GM19328 (cell line): ENCODE results near the gene SRL.

Experiments used
- ATAC-seq: cut with Tn5 transposase; IDR thresholded peaks from one replicate; pipeline ENCODE4 v1.9.1; 2021; ENCODE audit warnings: mild to moderate bottlenecking, moderate library complexity; ENCODE audit not compliant: unreplicated experiment

The SRL gene

DNA sequence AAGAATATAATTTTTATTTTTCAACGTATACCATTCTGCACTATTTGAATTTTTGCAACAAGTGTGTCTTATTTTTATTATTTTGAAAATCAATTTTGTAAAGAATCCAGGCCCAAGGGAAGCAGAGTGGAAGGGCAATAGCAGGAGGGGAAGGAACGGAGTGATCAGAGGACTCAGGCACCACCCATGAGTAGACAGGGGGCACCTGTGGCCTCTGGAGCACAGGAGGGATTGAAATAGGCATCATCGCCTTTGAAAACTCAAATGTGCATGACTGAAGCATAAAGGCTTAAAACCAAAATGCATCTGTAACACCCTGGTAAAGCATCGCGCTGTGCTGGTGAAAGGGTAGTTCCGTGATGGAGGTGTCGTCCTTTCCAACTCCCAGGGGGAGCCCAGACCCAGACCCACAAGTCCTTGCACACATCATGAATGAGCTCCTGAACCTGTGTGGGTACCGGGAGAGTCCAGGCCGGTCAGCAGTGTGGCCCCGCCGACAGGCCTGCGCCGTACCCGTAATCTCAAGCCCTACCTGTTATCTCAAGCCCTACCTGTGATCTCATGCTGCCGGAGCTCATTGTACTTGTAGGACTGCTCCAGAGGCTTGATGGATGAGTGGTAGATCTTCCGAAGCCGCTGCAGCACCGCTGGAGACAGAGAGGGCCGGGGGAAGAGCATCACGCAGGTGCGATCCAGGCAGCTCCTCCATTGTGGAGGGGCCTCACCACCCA is 39.1 kb downstream of the SRL start:
- no peak for ATAC-seq

DNA sequence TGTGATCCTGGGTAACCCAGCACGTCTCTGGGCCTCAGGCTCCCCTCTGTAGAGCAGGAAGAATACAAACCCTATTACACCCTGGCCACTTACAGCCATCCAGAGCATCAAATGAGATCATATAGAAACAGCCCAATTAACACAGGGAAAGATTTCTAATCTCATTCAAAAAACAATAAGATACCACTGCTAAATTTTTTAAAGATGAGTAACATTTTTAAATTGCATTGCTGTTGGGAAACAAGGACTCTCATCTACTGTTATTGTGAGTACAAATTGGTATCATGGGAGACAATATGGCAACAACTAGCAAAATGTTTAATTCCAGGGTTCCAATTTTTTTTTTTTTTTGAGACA is 41.1 kb downstream of the SRL start:
- ATAC-seq = no peak

DNA sequence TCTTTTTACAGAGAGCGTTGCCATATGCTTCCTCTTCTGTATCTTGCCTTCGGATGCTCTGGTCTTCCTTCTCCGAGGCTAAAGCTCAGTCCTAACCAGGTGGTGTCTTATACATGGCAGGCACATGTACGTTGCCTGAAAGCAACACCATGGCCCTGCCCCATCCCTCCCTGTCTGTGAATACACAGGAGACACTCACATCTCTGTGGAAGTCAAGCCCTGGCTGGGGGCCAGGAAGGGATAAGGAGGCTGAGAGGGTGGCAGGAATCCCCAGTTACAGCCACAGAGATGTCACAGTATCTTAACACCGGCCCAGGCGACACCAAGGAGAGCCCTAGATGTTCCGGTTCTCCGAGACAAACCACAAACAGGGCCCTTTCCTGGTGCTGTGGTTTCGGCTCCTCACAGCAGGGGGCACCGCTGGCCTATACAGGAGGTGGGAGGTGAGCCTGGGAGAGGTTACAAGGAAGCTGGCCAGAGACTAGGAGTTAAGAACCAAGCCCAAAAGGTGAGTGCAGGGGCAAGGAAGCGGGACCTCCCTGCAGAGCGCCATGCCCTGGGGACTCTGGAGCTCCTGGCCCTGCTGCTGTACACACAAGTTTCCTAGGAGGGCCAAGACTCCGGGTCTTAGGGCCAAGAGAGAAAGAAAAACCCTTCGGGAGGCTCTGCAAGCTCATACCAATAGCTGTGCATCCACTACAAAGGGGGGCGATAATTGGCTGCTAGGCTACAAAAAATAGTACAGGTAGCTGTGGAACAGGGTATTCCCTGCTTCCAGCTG is 41.7 kb downstream of the SRL start:
- no peak for ATAC-seq

DNA sequence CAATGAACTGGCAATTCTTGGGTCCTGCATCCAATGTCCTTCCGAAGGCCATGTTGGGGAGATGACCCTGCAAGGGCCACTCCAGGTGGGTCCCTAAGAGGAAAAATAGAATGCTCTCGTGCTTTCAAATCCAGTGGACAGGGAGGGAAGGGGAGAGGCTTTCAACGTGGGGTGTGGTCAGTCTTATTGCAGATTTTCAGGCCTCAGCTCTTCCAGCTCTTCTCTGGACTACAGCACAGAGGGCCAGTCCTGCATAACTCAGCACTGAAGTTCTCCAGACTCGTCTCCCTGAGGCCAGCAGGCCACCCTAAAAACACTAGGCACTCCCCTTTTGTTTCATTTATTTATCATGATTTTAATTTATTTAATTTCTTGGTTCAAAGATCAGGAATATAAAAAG is 43.1 kb downstream of the SRL start:
- no peak for ATAC-seq

DNA sequence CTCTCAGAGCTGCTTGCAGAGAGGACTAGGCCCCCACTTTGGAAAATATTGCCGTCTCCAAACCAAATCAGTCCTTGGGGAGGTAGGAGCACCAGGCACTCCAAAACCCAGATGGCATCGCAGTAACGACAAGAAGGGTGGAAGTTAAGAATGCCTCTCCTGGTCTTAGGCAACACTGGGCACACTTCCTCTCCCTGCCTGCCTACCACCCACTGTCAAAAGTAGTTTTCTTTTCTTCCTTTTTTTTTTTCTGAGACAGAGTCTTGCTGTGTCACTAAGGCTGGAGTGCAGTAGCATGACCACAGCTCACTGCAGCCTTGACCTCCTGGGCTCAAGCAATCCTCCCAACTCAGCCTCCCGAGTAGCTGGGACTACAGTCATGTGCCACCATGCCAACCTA is 47.2 kb downstream of the SRL start:
- ATAC-seq = no peak

DNA sequence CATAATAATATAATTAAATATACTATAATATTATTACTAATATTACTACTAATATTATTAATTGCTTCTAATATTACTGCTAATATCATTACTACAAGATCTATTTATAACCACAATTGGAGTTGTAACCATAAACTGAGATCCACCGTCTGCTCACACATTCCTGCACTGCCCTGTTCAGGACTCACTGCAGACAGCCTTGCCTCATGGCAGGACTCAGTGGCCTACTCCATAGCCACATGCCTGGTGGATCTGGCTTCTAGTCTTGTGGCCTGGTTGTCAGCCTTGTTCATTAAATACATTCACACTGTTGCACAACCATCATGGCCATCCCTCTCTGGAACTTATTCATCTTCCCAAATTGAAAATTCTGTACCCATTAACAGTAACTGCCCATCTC is 48.0 kb downstream of the SRL start:
- no peak for ATAC-seq

DNA sequence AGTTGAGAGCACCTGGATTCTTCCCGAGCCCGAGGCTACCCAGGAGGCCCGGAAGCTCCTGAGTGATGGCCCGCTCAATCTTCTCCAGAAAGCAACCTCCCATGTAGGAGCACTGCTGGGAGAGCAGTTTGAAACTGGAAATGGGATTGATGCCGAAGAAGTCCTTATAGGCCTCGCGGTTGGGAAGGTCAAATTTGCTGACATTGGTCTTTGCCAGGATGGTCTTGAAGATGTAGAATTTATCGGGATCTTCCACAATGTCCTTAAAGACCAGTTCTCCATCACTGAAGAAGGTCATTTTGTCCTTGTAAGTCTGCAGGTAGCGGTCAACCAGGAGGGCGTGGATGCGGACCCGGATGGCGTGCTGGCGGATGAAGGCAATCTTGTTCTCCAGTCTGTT is 49.7 kb downstream of the SRL start:
- ATAC-seq = no peak

DNA sequence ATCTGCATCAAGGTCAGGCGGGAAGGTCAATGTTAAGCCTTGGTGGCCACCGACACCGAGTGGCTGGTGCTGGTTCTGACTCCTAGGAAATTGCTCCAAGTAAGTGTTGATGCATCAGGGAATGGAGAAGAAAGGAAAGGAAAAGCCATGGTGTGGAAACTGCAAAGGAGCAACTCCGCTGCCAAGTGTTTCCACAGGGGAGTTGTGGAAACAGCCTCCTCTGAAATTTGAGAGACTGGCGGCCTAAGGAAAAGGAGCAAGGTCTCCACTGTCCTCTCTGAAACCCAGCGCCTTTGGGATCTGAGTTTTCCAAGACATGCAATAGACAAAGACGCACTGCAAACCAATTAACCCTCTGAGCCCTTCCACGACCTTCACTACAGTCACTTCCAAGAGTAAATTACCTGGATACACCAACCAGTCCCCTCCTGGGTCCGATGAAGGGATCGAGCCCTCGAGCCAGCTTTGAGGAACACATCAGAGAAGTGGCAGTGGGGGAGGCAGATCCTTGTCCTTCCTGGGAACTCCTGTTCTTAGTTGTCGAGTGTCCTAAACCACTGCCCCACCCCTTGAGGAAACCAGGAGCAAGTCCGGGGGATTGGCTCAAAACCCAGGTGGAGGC is 51.1 kb downstream of the SRL start:
- no peak for ATAC-seq

DNA sequence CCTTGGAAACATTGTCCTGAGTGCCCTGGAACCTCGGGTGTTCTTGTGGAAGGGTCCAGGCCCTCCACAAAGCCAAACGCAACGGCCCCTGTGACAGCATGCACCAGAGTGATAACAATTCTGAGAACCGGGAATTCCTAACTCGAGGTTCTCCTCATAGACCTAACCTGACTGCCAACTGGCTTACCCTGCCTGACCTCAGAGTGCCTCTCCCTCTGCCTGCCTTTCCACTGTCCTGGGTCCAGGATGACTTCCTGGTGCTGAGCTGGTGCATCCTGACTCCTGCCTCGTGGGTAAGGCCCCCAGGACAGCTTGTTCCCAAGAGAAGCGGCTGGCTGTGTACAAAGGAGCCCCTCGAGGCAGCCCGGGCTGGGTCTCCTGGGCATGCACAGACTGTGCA is 51.8 kb downstream of the SRL start:
- no peak for ATAC-seq

DNA sequence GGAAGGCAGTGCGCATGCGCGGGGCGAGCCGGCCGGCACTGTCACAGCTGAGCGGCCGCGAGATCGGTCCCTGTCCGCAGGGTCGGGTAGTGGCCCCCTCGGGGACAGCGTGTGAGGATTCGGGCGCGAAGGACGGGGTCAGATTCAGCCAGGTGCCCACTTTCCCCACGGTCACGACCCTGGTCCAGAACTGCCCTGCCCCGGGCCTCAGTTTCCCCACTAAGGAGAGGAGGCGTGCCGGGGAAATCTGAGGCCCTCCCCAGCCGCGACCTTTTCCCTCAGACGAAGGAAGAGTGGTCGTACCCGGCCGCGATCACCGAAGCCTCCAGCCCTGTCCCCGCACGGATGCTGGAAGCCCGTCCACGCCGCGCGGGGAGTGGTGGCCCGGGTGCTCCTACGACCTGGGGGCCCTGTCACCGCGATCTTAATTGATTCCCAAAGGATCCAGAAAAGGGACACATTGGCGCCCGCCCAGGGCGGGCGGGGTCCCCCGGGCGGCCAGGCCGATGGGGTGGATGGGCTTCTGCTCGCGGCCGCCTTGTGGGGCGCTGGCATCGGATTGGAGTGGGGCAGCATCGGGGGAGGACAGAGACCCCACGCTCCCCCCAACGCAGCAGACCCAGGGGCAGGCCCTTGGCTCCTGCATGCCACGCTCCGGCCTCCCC is 57.7 kb downstream of the SRL start:
- ATAC-seq = no peak

DNA sequence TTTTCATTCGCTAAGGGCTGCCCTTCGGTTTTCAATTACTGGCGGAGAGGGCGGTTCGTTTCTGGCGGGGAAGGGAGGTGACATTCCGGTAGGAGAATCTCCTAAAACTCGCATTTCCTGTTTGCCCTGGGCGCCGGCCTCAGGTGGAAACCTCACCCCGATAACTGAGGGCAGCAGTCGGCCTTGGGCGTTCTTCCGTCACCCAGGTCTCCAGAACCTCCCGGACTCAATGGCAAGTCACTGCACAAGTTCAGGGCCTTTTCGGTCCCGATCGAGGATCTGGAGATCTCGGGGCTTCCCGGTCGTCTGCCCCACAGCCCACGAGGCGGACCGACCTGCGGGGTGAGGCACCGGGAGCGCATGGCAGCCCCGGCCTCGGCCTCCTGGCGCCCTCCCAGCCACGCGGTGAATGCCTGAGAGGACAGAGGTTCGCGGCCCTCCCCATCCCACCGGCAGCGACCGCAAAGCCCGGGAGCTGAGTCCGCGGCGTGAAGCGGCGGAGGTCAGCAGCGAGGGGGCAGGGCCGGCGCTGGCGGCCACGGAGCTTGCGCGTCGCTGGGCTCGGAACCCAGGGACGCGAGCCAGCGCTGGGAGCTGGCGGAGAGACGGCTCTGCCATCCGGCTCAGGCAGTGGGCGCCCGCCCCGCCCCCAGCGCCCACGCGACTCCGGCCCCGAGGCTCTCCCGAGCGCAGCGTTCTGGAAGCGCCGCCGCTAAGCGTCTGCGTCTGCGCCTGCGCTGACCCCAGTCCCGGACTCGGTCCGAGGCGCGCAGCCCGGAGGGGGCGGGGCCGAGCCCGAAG is 58.4 kb downstream of the SRL start:
- ATAC-seq = peak; percentile 82

DNA sequence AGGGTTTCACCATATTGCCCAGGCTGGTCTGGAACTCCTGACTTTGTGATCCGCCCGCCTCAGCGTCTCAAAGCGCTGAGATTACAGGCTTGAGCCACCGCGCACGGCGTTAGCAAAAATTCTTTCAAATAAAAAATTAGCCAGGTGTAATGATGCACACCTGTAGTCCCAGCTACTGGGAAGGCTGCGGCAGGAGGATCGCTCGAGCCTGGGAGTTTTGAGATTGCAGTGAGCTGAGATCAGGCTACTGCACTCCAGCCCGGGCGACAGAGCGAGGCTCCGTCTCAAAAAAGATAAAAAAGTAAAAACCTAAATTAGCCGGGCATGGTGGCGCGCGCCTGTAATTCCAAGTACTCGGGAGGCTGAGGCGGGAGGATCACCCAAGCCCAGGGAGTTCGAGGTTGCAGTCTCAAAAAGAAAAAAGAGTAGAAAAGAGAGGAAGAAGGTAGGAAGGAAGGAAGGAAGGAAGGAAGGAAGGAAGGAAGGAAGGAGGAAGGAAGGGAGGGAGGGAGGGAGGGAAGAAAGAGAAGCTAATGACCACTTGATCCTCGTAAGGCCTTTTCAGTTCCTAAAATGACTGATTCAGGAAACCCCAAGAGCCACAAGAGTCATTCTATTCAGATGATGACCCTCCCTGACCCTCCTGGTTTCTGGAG is 59.2 kb downstream of the SRL start:
- ATAC-seq = no peak

DNA sequence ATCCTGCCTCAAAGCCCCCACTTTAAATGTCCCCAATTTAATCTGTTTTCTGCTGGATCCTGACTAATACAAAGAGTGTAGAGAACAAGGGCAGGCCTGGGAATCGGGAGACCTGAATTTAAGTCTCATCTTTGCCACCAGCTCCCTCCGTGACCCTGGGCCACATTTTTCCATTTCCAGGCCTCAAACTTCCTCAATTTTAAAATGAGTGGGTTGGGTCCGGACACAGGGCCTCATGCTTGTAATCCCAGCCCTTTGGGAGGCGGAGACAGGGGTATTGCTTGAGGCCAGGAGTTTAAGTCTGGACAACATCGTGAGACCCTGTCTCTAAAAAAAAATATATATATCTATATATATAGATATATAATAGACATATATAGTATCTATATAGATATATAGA is 61.4 kb downstream of the SRL start:
- no peak for ATAC-seq

DNA sequence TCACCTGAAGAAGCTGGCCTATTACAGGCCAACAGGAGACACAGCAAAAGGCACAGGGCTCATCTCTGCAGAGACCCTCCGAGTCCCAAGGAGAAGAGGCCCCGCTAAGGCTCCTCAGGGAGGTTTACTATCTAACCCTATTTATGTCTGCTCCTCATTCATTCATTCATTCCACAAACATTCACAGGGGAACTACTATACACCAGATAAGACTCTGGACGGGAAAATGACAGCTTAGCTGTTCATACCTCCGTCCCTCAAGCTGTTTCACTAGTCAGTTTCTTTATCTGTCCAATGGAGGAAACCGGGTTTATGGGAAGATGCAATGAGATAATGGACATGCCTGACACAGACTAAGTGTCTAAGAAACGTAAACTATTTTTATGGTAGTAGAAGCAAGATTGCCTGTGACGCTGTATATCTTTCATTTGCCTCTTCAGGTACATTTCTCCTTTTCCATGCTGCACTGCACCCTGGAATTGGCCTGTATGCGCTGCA is 62.1 kb downstream of the SRL start:
- no peak for ATAC-seq

DNA sequence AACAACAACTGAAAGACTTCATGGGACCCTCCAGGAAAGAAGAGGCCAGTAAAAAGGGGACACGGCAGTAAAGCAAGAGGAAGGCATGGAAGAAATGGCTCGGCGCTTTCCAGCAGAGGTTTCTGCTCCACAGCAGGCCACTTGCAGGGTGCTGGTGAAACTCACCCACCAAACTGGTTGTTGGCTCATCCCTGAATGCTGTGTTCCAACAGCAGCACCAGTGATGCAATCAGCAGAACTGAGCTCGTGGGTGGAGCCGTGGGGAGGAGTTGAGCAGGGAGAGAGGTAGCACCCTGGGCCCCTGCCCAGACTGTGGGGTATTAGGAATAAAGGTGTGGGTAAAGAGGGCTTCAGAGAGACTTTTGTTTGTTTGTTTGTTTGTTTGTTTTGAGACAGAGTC is 62.9 kb downstream of the SRL start:
- no peak for ATAC-seq

DNA sequence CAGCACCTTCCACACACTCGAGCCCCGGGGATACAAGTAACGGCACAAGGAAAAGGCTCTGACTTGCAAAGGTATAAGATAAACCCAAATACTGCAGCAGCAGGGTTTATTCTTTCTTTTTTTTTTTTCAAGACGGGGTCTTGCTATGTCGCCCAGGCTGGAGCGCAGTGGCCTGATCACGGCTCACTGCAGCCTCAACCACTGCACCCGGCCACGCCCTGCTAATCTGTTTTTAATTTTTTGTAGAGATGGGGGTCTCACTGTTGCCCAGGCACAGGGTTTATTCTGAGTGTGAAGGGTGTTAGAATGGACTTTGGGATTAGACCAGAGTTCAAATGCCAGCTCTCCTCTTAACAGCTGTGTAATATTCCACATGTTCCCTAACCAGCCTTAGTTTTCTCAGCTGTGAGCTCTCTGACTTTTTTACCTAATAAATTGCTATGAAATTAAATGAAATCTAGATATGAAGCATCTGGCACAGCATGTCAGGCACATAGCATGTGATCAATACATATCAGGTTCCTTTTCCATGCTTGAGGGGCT is 63.3 kb downstream of the SRL start:
- ATAC-seq = no peak

DNA sequence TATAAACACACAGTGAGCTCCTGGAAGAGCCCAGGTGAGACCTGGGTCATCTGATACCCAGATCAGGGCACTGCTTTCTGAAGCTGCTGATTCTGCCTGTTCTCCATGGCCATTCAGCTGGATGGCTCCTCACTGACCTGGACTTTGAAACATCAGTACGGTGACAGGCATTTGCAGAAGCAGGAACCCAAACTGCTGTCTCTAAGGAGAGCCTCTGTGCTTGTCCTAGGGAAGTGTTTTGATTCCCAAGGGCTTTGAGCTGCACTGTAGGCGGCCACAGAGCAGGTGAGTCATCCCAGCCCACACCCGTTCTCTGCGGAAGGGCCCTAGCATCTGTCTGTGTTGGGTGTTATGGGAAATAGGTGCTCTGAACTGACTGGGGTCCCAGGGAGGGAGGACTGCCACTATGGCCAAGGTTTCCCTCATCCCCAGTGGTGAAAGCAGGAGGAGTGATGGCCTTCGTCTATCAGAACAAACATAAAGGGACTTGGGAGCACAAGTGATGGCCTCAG is 64.9 kb downstream of the SRL start:
- no peak for ATAC-seq

DNA sequence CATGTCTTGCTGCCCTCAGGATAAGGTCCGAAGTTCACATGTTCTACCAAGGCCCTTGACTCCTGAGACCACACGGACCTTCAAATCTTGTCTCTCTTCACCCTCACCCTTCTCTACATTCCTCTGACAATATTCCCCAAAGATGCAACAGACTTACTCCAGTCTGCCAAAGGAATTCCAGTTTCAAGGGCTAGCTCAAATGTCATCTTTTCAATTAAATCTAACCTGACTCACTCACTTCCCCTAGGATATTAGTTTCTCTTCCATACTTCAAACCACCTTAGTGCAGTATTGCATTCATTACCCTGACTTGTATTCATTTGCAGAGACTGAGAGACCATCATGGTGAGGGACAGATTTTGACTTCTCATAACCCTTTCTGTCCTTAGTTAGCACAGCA is 66.0 kb downstream of the SRL start:
- ATAC-seq = no peak

DNA sequence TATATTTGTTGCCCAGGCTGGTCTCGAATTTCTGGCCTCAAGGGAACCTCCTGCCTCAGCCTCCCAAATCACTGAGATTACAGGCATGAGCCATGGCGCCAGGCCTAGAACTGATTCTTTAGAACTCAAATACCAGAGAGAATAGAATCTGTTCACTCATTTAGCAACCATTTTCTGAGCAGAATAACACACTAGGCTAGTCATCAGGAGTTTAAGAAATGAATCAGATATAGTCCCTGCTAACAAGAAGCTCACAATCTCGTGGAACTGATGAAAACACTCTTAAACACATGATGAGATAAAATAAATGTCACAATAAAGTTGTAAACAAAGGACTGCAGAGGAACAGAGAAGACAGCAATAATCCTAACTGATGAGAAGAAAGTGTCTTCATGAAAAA is 69.8 kb downstream of the SRL start:
- no peak for ATAC-seq

DNA sequence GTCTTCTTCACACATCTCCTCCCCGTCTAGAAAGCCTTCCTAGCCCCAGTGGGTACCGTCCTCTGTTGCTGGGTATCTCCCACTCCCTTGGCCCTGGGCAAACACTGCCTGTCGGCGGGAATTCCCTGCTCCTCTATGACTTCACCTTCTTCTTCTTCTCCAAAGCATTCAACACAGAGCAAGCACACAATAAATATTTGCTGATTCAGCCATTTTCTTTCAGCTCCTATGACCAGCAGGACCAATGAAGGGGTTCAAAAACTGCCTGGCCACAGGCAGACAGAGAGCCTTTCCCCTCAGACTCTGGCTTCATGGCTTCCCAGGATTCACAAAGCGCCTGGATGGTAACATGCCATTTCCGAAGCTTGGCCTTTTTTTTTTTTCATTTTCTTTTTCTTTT is 72.5 kb downstream of the SRL start:
- no peak for ATAC-seq
